H1 (cell line): ENCODE data around the gene PRRX2. TPM values are rescaled to one million over a fixed set of nuclear protein-coding genes. Genes with fewer than 3 reads are reported as not detected.
A peak's percentile ranks its signal among the peaks of the same experiment; 100 is the strongest.

Source experiments
- CTCF ChIA-PET: fragments of 300-600 bp; sonication (Branson Sonifier 250); formaldehyde crosslinking; loops from one replicate; lab custom pipeline; 2021; ENCODE audit not compliant: partially characterized antibody; lab: Charles Lee
- POLR2A ChIA-PET: fragments of 300-600 bp; sonication (Branson Sonifier 250); formaldehyde crosslinking; loops from one replicate; lab custom pipeline; 2021; ENCODE audit warnings: inconsistent platforms; ENCODE audit not compliant: partially characterized antibody; lab: Charles Lee
- DNase-seq, 2 experiments: peaks; one replicate each; pipeline versions ENCODE4 v3.0.0 to v3.0.0-alpha.2; 2010 to 2022; ENCODE audit warnings: low spot score in 2 of 2, low read depth in 1 of 2, mixed read lengths in 1 of 2
- FAIRE-seq: peaks from 2 replicates; lab custom pipeline; 2011; peaks lifted over from hg19 to GRCh38; lab: Jason Lieb, UNC
- H2AFZ ChIP-seq: 2 replicates; pipeline ENCODE4 v1.8.1; 2012; ENCODE audit warnings: low read length, inconsistent platforms
- H2AK5ac ChIP-seq: 2 replicates; pipeline ENCODE4 v1.6.1; 2013; ENCODE audit warnings: low read depth, low read length
- H2BK120ac ChIP-seq: replicated peaks from 2 replicates; pipeline ENCODE3; 2013; ENCODE audit warnings: low read depth, low read length, inconsistent platforms
- H2BK12ac ChIP-seq: 2 replicates; pipeline ENCODE4 v1.6.1; 2013; ENCODE audit warnings: low read depth, low read length
- H2BK15ac ChIP-seq: 2 replicates; pipeline ENCODE4 v1.6.1; 2013; ENCODE audit warnings: low read length
- H2BK20ac ChIP-seq: 2 replicates; pipeline ENCODE4 v1.6.1; 2013; ENCODE audit warnings: low read length
- H2BK5ac ChIP-seq: 2 replicates; pipeline ENCODE4 v1.6.1; 2013; ENCODE audit warnings: low read depth, low read length
- H3K14ac ChIP-seq: 2 replicates; pipeline ENCODE4 v1.6.1; 2013; ENCODE audit warnings: inconsistent platforms; ENCODE audit not compliant: insufficient read length
- H3K18ac ChIP-seq: 2 replicates; pipeline ENCODE4 v1.6.1; 2013; ENCODE audit warnings: low read length; ENCODE audit errors: extremely low read depth
- H3K23ac ChIP-seq: 2 replicates; pipeline ENCODE4 v1.6.1; 2013; ENCODE audit warnings: inconsistent platforms; ENCODE audit not compliant: insufficient read length
- H3K23me2 ChIP-seq: 2 replicates; pipeline ENCODE4 v1.6.1; 2013; ENCODE audit warnings: low read depth, low read length
- H3K27ac ChIP-seq: 2 replicates; pipeline ENCODE4 v1.6.1; 2011; ENCODE audit warnings: low read depth, low read length, inconsistent platforms
- H3K27me3 ChIP-seq, 4 experiments: replicated peaks in 1 of 4; 1 replicate in 1 of 4; 2 replicates in 3 of 4; pipeline versions ENCODE4 v1.6.1 to v1.8.1; 2011 to 2013; ENCODE audit warnings: low read length in 3 of 4, mild to moderate bottlenecking in 3 of 4, inconsistent platforms in 2 of 4, mixed read lengths in 2 of 4, moderate library complexity in 1 of 4; ENCODE audit not compliant: control insufficient read depth in 3 of 4, insufficient read depth in 3 of 4; ENCODE audit errors: extremely low read depth in 1 of 4
- H3K36me3 ChIP-seq, 4 experiments: 2 replicates each; pipeline versions ENCODE4 v1.6.1 to v1.8.1; 2011 to 2013; ENCODE audit warnings: mild to moderate bottlenecking in 4 of 4, low read length in 3 of 4, moderate library complexity in 2 of 4, control low read depth in 1 of 4, inconsistent platforms in 1 of 4; ENCODE audit not compliant: insufficient read depth in 4 of 4, control insufficient read depth in 2 of 4
- H3K4ac ChIP-seq: replicated peaks from 2 replicates; pipeline ENCODE3; 2013; ENCODE audit warnings: low read length, low read depth, mixed read lengths, inconsistent platforms; ENCODE audit not compliant: insufficient read length
- H3K4me1 ChIP-seq, 4 experiments: replicated peaks in 1 of 4; 1 replicate in 1 of 4; 2 replicates in 3 of 4; pipeline versions ENCODE4 v1.6.1 to v1.8.1; 2011 to 2013; ENCODE audit warnings: low read length in 3 of 4, inconsistent platforms in 2 of 4, mixed read lengths in 1 of 4; ENCODE audit not compliant: insufficient read depth in 4 of 4, control insufficient read depth in 3 of 4
- H3K4me2 ChIP-seq, 2 experiments: 2 replicates each; pipeline versions ENCODE4 v1.6.1 to v1.8.1; 2011 to 2013; ENCODE audit warnings: low read depth in 2 of 2, low read length in 2 of 2, control low read depth in 1 of 2, inconsistent platforms in 1 of 2, mild to moderate bottlenecking in 1 of 2; ENCODE audit not compliant: insufficient read depth in 1 of 2
- H3K4me3 ChIP-seq, 4 experiments: fragments of 200-600, 300-600 bp in 1 of 4; sonication (generic), shearing (Covaris generic), sonication (Bioruptor Twin) in 1 of 4; 2 replicates each; pipeline versions ENCODE4 v1.5.1 to v1.8.1; 2011 to 2016; ENCODE audit warnings: low read length in 4 of 4, low read depth in 3 of 4, control low read depth in 2 of 4, inconsistent platforms in 2 of 4, mild to moderate bottlenecking in 2 of 4, mixed read lengths in 1 of 4, moderate library complexity in 1 of 4; ENCODE audit not compliant: insufficient read depth in 2 of 4; ENCODE audit errors: extremely low read depth in 1 of 4
- H3K56ac ChIP-seq: replicated peaks from 2 replicates; pipeline ENCODE3; 2013; ENCODE audit warnings: low read depth, mild to moderate bottlenecking, mixed read lengths, low read length, inconsistent platforms; ENCODE audit not compliant: insufficient read length
- H3K79me1 ChIP-seq: 2 replicates; pipeline ENCODE4 v1.6.1; 2013; ENCODE audit warnings: low read depth, low read length, control low read depth
- H3K79me2 ChIP-seq, 2 experiments: 2 replicates each; pipeline versions ENCODE4 v1.6.1 to v1.8.1; 2012 to 2013; ENCODE audit warnings: low read length in 2 of 2, mild to moderate bottlenecking in 2 of 2, inconsistent platforms in 1 of 2; ENCODE audit not compliant: insufficient read depth in 2 of 2, control insufficient read depth in 1 of 2
- H3K9ac ChIP-seq, 4 experiments: replicated peaks in 1 of 4; 1 replicate in 1 of 4; 2 replicates in 3 of 4; pipeline versions ENCODE4 v1.6.1 to v1.8.1; 2011 to 2013; ENCODE audit warnings: low read depth in 3 of 4, low read length in 3 of 4, control low read depth in 2 of 4, mild to moderate bottlenecking in 2 of 4, moderate library complexity in 2 of 4, inconsistent platforms in 1 of 4; ENCODE audit errors: extremely low read depth in 1 of 4
- H3K9me3 ChIP-seq, 2 experiments: 2 replicates each; pipeline versions ENCODE4 v1.6.1 to v1.8.1; 2012 to 2013; ENCODE audit warnings: mild to moderate bottlenecking in 2 of 2, moderate library complexity in 2 of 2, control low read depth in 1 of 2, inconsistent platforms in 1 of 2, low read depth in 1 of 2, low read length in 1 of 2, mixed read lengths in 1 of 2; ENCODE audit not compliant: insufficient read depth in 2 of 2
- H4K20me1 ChIP-seq, 2 experiments: replicated peaks in 1 of 2; 2 replicates each; pipeline versions ENCODE3 to v1.8.1; 2011 to 2013; ENCODE audit warnings: inconsistent platforms in 2 of 2, low read length in 2 of 2, mild to moderate bottlenecking in 1 of 2; ENCODE audit not compliant: insufficient read depth in 2 of 2, control insufficient read depth in 1 of 2
- H4K5ac ChIP-seq: 2 replicates; pipeline ENCODE4 v1.6.1; 2013; ENCODE audit warnings: low read length, low read depth, mixed read lengths, inconsistent platforms; ENCODE audit not compliant: insufficient read length
- H4K8ac ChIP-seq: 2 replicates; pipeline ENCODE4 v1.8.0; 2013; ENCODE audit warnings: mild to moderate bottlenecking, moderate library complexity, low read length, inconsistent platforms; ENCODE audit not compliant: insufficient read depth; ENCODE audit errors: extremely low read depth
- H4K91ac ChIP-seq: replicated peaks from 2 replicates; pipeline ENCODE3; 2013; ENCODE audit warnings: low read length, mixed read lengths, inconsistent platforms; ENCODE audit not compliant: insufficient read length
- EGR1 ChIP-seq: IDR thresholded peaks from 2 replicates; pipeline ENCODE4 v1.6.1; 2011; ENCODE audit warnings: low read depth, low read length, borderline replicate concordance
- KDM1A ChIP-seq: fragments of 200-600, 300-600 bp; sonication (generic); IDR thresholded peaks from 2 replicates; pipeline ENCODE4 v1.7.1; 2016; ENCODE audit warnings: mild to moderate bottlenecking, low read length, borderline replicate concordance
- KDM5A ChIP-seq: fragments of 200-600 bp; IDR thresholded peaks from 2 replicates; pipeline ENCODE4 v1.7.1; 2012; ENCODE audit warnings: mild to moderate bottlenecking, low read length, inconsistent platforms, mixed read lengths
- POU5F1 ChIP-seq: IDR thresholded peaks from 2 replicates; pipeline ENCODE4 v1.6.1; 2011; ENCODE audit warnings: low read depth, mild to moderate bottlenecking, low read length, moderate library complexity
- SP4 ChIP-seq: IDR thresholded peaks from 2 replicates; pipeline ENCODE4 v1.6.1; 2012; ENCODE audit warnings: low read length, inconsistent platforms
- TAF1 ChIP-seq: IDR thresholded peaks from 2 replicates; pipeline ENCODE4 v1.6.1; 2011; ENCODE audit warnings: mild to moderate bottlenecking, low read depth, low read length
- TAF7 ChIP-seq: optimal IDR thresholded peaks from 2 replicates; pipeline ENCODE3; 2011; ENCODE audit warnings: low read depth, mild to moderate bottlenecking, inconsistent platforms, low read length, moderate library complexity, borderline replicate concordance
- TBP ChIP-seq: IDR thresholded peaks from 2 replicates; pipeline ENCODE4 v1.6.1; 2011; ENCODE audit warnings: low read depth, low read length, improper control_type of control experiment
- WGBS, 2 experiments: shearing (Covaris generic) in 1 of 2; methylation state at CpG; one replicate each; pipeline versions ENCODE4 v1.1.6 to v1.1.7; 2013 to 2015; ENCODE audit warnings: low lambda C conversion rate in 2 of 2, mixed read lengths in 2 of 2, inconsistent platforms in 1 of 2, low coverage in 1 of 2, missing lambda C conversion rate in 1 of 2; ENCODE audit not compliant: insufficient replicate concordance in 2 of 2, insufficient coverage in 1 of 2, insufficient read length in 1 of 2; ENCODE audit errors: extremely low coverage in 1 of 2, missing lambda C conversion rate in 1 of 2; 5-methylcytosine and 5-hydroxymethylcytosine counted together
- polyA plus RNA-seq, 7 experiments: library from polyadenylated mRNA; depleted of rRNA in 3 of 7; stranded (reverse) in 5 of 7; unstranded in 2 of 7; fragments of >200 nt in 5 of 7; fragments of 200-250 nt in 2 of 7; gene quantifications; 1 replicate in 5 of 7; 2 replicates in 1 of 7; 4 replicates in 1 of 7; pipeline versions ENCODE4 v1.2.1 to v1.2.3, GENCODE V29; 2011 to 2013; ENCODE audit warnings: missing spikeins in 2 of 7, mixed read lengths in 2 of 7
- total RNA-seq: library from RNA; stranded (reverse); fragmentation: NEBNext Ultra II Directional; extraction: Animal tissue kit (Norgen Biotek cat#: 25700); gene quantifications from 2 replicates; pipeline ENCODE4 v1.2.1, GENCODE V29; 2021
- TF ChIP-seq, protein P1 (sequence below): IDR thresholded peaks from 2 replicates; pipeline ENCODE4 v1.6.1; 2012; ENCODE audit warnings: inconsistent platforms
- TF ChIP-seq, protein P2 (sequence below): IDR thresholded peaks from 2 replicates; pipeline ENCODE4 v1.6.1; 2012; ENCODE audit warnings: inconsistent platforms

Gene PRRX2
- total and polyA plus RNA-seq, 2 of the 8 experiments (the other 6 are each of a cell fraction or from before 2014, with no cell fraction given), result 5.8 to 9.2 TPM

DNA sequence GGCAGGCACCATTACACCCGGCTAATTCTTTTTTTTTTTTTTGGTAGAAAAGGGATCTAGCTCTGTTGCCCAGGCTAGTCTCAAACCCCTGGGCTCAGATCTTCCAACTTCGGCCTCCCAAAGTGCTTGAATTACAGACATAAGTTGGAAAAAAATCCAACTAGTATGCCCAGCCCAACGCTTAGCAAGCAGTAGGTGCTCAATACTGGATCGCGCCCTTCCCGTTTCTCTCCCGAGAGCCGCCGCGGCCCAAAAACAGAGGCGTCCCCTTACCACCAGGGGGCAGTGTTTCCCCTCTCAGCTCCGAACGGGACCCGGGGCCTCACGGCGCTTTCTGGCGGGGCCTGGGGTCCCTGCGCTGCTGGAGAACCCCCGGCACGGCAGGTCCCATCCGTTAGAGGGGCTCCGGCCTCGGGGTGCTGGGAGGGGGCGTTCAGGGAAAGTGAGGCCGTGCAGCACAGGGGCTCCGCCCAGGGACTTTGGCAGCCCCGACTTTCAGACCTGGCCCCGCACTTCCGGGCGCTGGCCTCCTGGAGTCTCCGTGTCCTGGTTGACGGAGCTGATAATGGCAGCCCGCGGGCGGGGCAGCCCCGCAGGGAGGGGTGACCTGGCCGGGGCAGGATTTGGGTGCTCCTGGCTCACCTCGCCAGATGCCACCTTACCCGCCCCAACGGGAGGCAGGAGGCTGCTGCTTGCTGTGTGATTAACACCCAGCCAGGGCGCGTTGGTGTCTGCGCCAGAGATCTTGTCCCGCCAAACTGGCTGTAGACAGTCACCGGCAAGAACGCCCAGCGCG is 72.2 kb downstream of the PRRX2 start:
- H3K4ac ChIP-seq, result peak overlapping the region; percentile 78
- ChIA-PET POLR2A (interaction anchor here (0.9 to 1.5 kb wide), 9 partner anchors 8 to 49 kb away, joined by 3 to 10 read pairs (median 4); no protein-coding TSS in a partner anchor), CTCF (interaction anchor here (0.6 to 12.9 kb wide), 32 partner anchors 9 to 1004 kb away, joined by 3 to 250 read pairs (median 4); partner anchors contain the start of genes PTGES and TOR1B)
- H4K8ac ChIP-seq, result peak overlapping the region; percentile 90; the same call in 1 of the 2 replicates
- no peak overlapping the region for H3K56ac ChIP-seq
- peak overlapping the region; percentile 83 for H4K5ac ChIP-seq
- H3K9ac ChIP-seq, result peak overlapping the region in 2 of 4 experiments; percentile 25 to 29; a peak in 3 of 7 replicates
- no peaks in the 10 kb centered on the region for H3K79me1 ChIP-seq
- H3K4me1 ChIP-seq, result peaks cover 0 to 4% (median 1%) of the 10 kb centered on the region in 4 experiments; a peak in 5 of 7 replicates
- peak overlapping the region; percentile 73 for H4K91ac ChIP-seq
- no peaks in the 10 kb centered on the region for H3K79me2 ChIP-seq
- peak overlapping the region; percentile 94; the same call in 1 of the 2 replicates for H2AFZ ChIP-seq
- 0 out of 2 replicates have a peak overlapping the region, but pooled peaks have one; percentile 71 for H2BK12ac ChIP-seq
- H3K23ac ChIP-seq, result no peak overlapping the region
- no peaks in the 10 kb centered on the region; a peak in 2 of 7 replicates for H3K27me3 ChIP-seq
- peak overlapping the region; percentile 48 to 97 for H3K4me2 ChIP-seq
- no peak overlapping the region for H3K14ac ChIP-seq
- H2BK20ac ChIP-seq, result peak overlapping the region; percentile 32; the same call in 1 of the 2 replicates
- peaks cover 4% of the 10 kb centered on the region for H3K23me2 ChIP-seq
- peak in 1 of 2 experiments; percentile 97 for DNase-seq
- no peaks in the 10 kb centered on the region for H4K20me1 ChIP-seq
- no peak overlapping the region for H2AK5ac ChIP-seq
- peak overlapping the region; percentile 52; the same call in 1 of the 2 replicates for H2BK5ac ChIP-seq
- 13% methylated on average over 37 of the region's 48 CpGs; no CpG with 5 or more reads in 1 of the 2 experiments for WGBS, 2 experiments
- no peaks in the 10 kb centered on the region for H3K9me3 ChIP-seq
- H3K27ac ChIP-seq, result no peak overlapping the region
- peak overlapping the region; percentile 94; the same call in 1 of the 2 replicates for H2BK15ac ChIP-seq
- H3K36me3 ChIP-seq, result no peaks in the 10 kb centered on the region
- H3K18ac ChIP-seq, result peak overlapping the region; percentile 78
- no peak for FAIRE-seq
- no peak overlapping the region for H2BK120ac ChIP-seq
- H3K4me3 ChIP-seq, result peak overlapping the region; percentile 38 to 77 (median 46)
- TF ChIP-seq, protein P1, sequence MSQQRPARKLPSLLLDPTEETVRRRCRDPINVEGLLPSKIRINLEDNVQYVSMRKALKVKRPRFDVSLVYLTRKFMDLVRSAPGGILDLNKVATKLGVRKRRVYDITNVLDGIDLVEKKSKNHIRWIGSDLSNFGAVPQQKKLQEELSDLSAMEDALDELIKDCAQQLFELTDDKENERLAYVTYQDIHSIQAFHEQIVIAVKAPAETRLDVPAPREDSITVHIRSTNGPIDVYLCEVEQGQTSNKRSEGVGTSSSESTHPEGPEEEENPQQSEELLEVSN, result no peak; the same call in 1 of the 2 replicates
- no peak for TF ChIP-seq KDM5A
- no peak for TF ChIP-seq POU5F1
- TF ChIP-seq, protein P2, sequence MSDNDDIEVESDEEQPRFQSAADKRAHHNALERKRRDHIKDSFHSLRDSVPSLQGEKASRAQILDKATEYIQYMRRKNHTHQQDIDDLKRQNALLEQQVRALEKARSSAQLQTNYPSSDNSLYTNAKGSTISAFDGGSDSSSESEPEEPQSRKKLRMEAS, result peak; percentile 30
- no peak for TF ChIP-seq EGR1
- TF ChIP-seq TBP, result peak; percentile 33; the same call in 1 of the 2 replicates
- 0 out of 2 replicates have a peak, but pooled peaks have one; percentile 28 for TF ChIP-seq TAF1
- peak; percentile 42 for TF ChIP-seq TAF7
- TF ChIP-seq KDM1A, result 0 out of 2 replicates have a peak, but pooled peaks have one; percentile 23
- peak; percentile 72; the same call in 1 of the 2 replicates for TF ChIP-seq SP4
